ENCODE measurements around the gene GPX4.

Gene GPX4

GRCh38 chr19:1132552-1133383 is 29.0 kb downstream of the GPX4 start:
- peak in 2 of 6 experiments; percentile 53 to 55 for DNase-seq

GRCh38 chr19:1133471-1133929 is 29.7 kb downstream of the GPX4 start:
- DNase-seq, result peak; percentile 51 to 67 (median 58)

GRCh38 chr19:1134431-1134830 is 30.6 kb downstream of the GPX4 start:
- no peak for DNase-seq

GRCh38 chr19:1135454-1135853 is 31.7 kb downstream of the GPX4 start:
- no peak for DNase-seq

- DNase-seq, result no peak
Measured at GRCh38 chr19:1136201-1136600, 32.4 kb downstream of the GPX4 start.

- no peak for DNase-seq
Measured at GRCh38 chr19:1136621-1137317, 33.0 kb downstream of the GPX4 start.

GRCh38 chr19:1138121-1138520 is 34.3 kb downstream of the GPX4 start:
- DNase-seq, result no peak

GRCh38 chr19:1139126-1139525 is 35.3 kb downstream of the GPX4 start:
- DNase-seq, result no peak

GRCh38 chr19:1140272-1141027 is 36.7 kb downstream of the GPX4 start:
- no peak for DNase-seq

GRCh38 chr19:1141944-1142343 is 38.1 kb downstream of the GPX4 start:
- no peak for DNase-seq

- DNase-seq, result no peak
Measured at GRCh38 chr19:1143828-1144399, 40.1 kb downstream of the GPX4 start.

GRCh38 chr19:1144741-1145140 is 40.9 kb downstream of the GPX4 start:
- no peak for DNase-seq

GRCh38 chr19:1145635-1146411 is 42.0 kb downstream of the GPX4 start:
- no peak for DNase-seq

- DNase-seq, result no peak
Measured at GRCh38 chr19:1146412-1146699, 42.6 kb downstream of the GPX4 start.

GRCh38 chr19:1146858-1147780 is 43.3 kb downstream of the GPX4 start:
- no peak for DNase-seq

GRCh38 chr19:1147934-1148549 is 44.2 kb downstream of the GPX4 start:
- DNase-seq, result no peak

GRCh38 chr19:1149259-1150045 is 45.7 kb downstream of the GPX4 start:
- no peak for DNase-seq

- DNase-seq, result no peak
Measured at GRCh38 chr19:1150333-1151036, 46.7 kb downstream of the GPX4 start.

GRCh38 chr19:1151037-1151724 is 47.4 kb downstream of the GPX4 start:
- no peak for DNase-seq

Data from stimulated activated naive CD4-positive, alpha-beta T cell (primary cell).